HS-27A (cell line): ENCODE results near the gene TMEM109.

ENCODE experiments used
- DNase-seq: peaks from one replicate; pipeline ENCODE4 v3.0.0-alpha.2; 2012; ENCODE audit warnings: low read depth, missing footprints

Gene TMEM109

GRCh38 chr11:60925868-60926267, 11.9 kb downstream of the TMEM109 start:
- DNase-seq = no peak

GRCh38 chr11:60926500-60926899, 12.5 kb downstream of the TMEM109 start:
- DNase-seq = no peak

GRCh38 chr11:60927061-60927592, 13.2 kb downstream of the TMEM109 start:
- DNase-seq = no peak

GRCh38 chr11:60927600-60927999, 13.6 kb downstream of the TMEM109 start:
- no peak for DNase-seq

- no peak for DNase-seq
Measured at GRCh38 chr11:60928563-60929001, 14.6 kb downstream of the TMEM109 start.

- DNase-seq = no peak
Measured at GRCh38 chr11:60929764-60930163, 15.8 kb downstream of the TMEM109 start.

GRCh38 chr11:60930394-60930793, 16.4 kb downstream of the TMEM109 start:
- no peak for DNase-seq

GRCh38 chr11:60931917-60932316, 18.0 kb downstream of the TMEM109 start:
- no peak for DNase-seq

GRCh38 chr11:60932605-60933356, 18.8 kb downstream of the TMEM109 start:
- no peak for DNase-seq

GRCh38 chr11:60933416-60934123, 19.6 kb downstream of the TMEM109 start:
- DNase-seq = no peak

GRCh38 chr11:60934124-60934789, 20.3 kb downstream of the TMEM109 start:
- no peak for DNase-seq

- DNase-seq = no peak
Measured at GRCh38 chr11:60934790-60935605, 21.0 kb downstream of the TMEM109 start.

GRCh38 chr11:60935676-60936442, 21.9 kb downstream of the TMEM109 start:
- no peak for DNase-seq

- DNase-seq = no peak
Measured at GRCh38 chr11:60936467-60937143, 22.6 kb downstream of the TMEM109 start.

GRCh38 chr11:60937144-60937527, 23.2 kb downstream of the TMEM109 start:
- no peak for DNase-seq

- no peak for DNase-seq
Measured at GRCh38 chr11:60937811-60938210, 23.9 kb downstream of the TMEM109 start.

- no peak for DNase-seq
Measured at GRCh38 chr11:60938500-60938899, 24.5 kb downstream of the TMEM109 start.

- DNase-seq = no peak
Measured at GRCh38 chr11:60939301-60939700, 25.3 kb downstream of the TMEM109 start.

- DNase-seq = no peak
Measured at GRCh38 chr11:60939855-60940254, 25.9 kb downstream of the TMEM109 start.

GRCh38 chr11:60941371-60942119, 27.6 kb downstream of the TMEM109 start:
- DNase-seq = no peak
